Urinary bladder (tissue), 4 donors: ENCODE measurements around the gene GFY. TPM values are rescaled to one million over a fixed set of nuclear protein-coding genes. Genes with fewer than 3 reads are reported as not detected.
"Not testable (repeated sequence)": the region's sequence is repeated elsewhere in the genome, so short reads cannot be mapped to it uniquely, and the experiment has no call there.

Experiments
- DNase-seq: peaks from one replicate; pipeline ENCODE4 v3.0.0-alpha.2; 2015; ENCODE audit errors: extremely low spot score
- H3K27ac ChIP-seq: one replicate; pipeline ENCODE4 v1.5.1; 2013; ENCODE audit warnings: low read depth, mild to moderate bottlenecking, moderate library complexity
- H3K36me3 ChIP-seq: one replicate; pipeline ENCODE4 v1.6.1; 2013; ENCODE audit warnings: mild to moderate bottlenecking, moderate library complexity; ENCODE audit not compliant: insufficient read depth
- H3K4me1 ChIP-seq: one replicate; pipeline ENCODE4 v1.6.1; 2013; ENCODE audit warnings: mild to moderate bottlenecking, moderate library complexity; ENCODE audit not compliant: insufficient read depth
- H3K4me3 ChIP-seq: one replicate; pipeline ENCODE4 v1.5.1; 2013; ENCODE audit warnings: low read depth, low read length
- WGBS: extraction: QIAGEN DNeasy Blood & Tissue Kit; methylation state at CpG from one replicate; pipeline ENCODE4 v1.1.7; 2013; 5-methylcytosine and 5-hydroxymethylcytosine counted together
- polyA plus RNA-seq: library from polyadenylated mRNA; stranded (reverse); fragments of 200-250 nt; gene quantifications from one replicate; pipeline ENCODE4 v1.2.3, GENCODE V29; 2013
- total RNA-seq: library from RNA; depleted of rRNA; stranded (reverse); fragments of >200 nt; gene quantifications from one replicate; pipeline ENCODE4 v1.2.3, GENCODE V29; 2014
- donor health status: healthy with polysubstance abuse.
- donor health status: healthy.

The GFY gene
- total and polyA plus RNA-seq, 2 donors: not detected

DNA sequence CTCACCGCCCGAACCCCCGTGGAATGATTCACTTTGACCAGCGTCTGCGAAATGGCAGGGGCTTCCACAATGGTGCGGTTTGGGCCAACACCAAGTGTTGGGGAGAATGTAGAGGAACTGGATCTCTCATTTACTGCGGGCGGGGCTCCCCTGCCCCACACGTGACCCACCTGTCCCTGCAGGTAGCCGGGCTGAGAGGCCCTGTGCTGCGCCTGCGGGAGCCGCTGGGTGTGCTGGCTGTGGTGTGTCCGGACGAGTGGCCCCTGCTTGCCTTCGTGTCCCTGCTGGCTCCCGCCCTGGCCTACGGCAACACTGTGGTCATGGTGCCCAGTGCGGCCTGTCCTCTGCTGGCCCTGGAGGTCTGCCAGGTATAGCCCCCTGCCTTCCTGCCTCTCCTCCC lies 43.0 kb downstream of the GFY start:
- H3K4me3 ChIP-seq: no peak overlapping the region
- no peak for DNase-seq

GRCh38 chr19:49468746-49469447 lies 43.7 kb downstream of the GFY start:
- Histone ChIP-seq H3K4me1 (no peaks in the 10 kb centered on the region), H3K27ac (peak overlapping the region; percentile 70), H3K4me3 (no peak overlapping the region), H3K36me3 (peaks cover 2% of the 10 kb centered on the region)
- WGBS: 48% methylated on average over 15 of the region's 15 CpGs
- DNase-seq: peak; percentile 75

More for the DNA sequence above, 43.0 kb downstream of the GFY start:
- Histone ChIP-seq H3K36me3 (peaks cover 2% of the 10 kb centered on the region), H3K27ac (peak overlapping the region; percentile 70), H3K4me1 (no peaks in the 10 kb centered on the region)
- 81% methylated on average over 19 of the region's 19 CpGs for WGBS

GRCh38 chr19:49469828-49470614 lies 44.8 kb downstream of the GFY start:
- peaks cover 2% of the 10 kb centered on the region for H3K36me3 ChIP-seq
- 81% methylated on average over 25 of the region's 25 CpGs for WGBS
- DNase-seq: no peak
- H3K4me1 ChIP-seq: no peaks in the 10 kb centered on the region
- peak overlapping the region; percentile 53 for H3K27ac ChIP-seq
- H3K4me3 ChIP-seq: no peak overlapping the region

GRCh38 chr19:49470615-49470978 lies 45.4 kb downstream of the GFY start:
- no peak for DNase-seq
- Histone ChIP-seq H3K27ac (no peak overlapping the region), H3K4me3 (no peak overlapping the region), H3K4me1 (no peaks in the 10 kb centered on the region), H3K36me3 (no peaks in the 10 kb centered on the region)
- 75% methylated on average over 8 of the region's 8 CpGs for WGBS

- no peak for DNase-seq
- Histone ChIP-seq H3K36me3 (no peaks in the 10 kb centered on the region), H3K4me3 (no peak overlapping the region), H3K27ac (no peak overlapping the region), H3K4me1 (no peaks in the 10 kb centered on the region)
- WGBS: 73% methylated on average over 9 of the region's 9 CpGs
Measured at GRCh38 chr19:49472936-49473335, 47.7 kb downstream of the GFY start.

- not testable (repeated sequence) for H3K4me1 ChIP-seq, H3K27ac ChIP-seq, DNase-seq, H3K36me3 ChIP-seq
- 69% methylated on average over 9 of the region's 9 CpGs for WGBS
- peak overlapping the region; percentile 77 for H3K4me3 ChIP-seq
Measured at GRCh38 chr19:49473501-49473867, 48.3 kb downstream of the GFY start.

GRCh38 chr19:49473868-49474541 lies 48.8 kb downstream of the GFY start, which contains the start of gene FLT3LG:
TSS of gene FLT3LG (plus strand) at chr19:49474215. CDS start at chr19:49474640, 425 bp downstream.
- no peaks in the 10 kb centered on the region for H3K36me3 ChIP-seq

GRCh38 chr19:49474542-49474924 lies 49.3 kb downstream of the GFY start:
- H3K27ac ChIP-seq: peak overlapping the region; percentile 53
- peak overlapping the region; percentile 77 for H3K4me3 ChIP-seq
- no peaks in the 10 kb centered on the region for H3K4me1 ChIP-seq
- no peak for DNase-seq
- no peaks in the 10 kb centered on the region for H3K36me3 ChIP-seq
- 8% methylated on average over 11 of the region's 11 CpGs for WGBS

More at GRCh38 chr19:49473868-49474541, 48.8 kb downstream of the GFY start, which contains the start of gene FLT3LG:
- DNase-seq: no peak
- Histone ChIP-seq H3K4me3 (peak within 1 kb of the TSS; percentile 77), H3K27ac (peak within 1 kb of the TSS; percentile 53), H3K4me1 (no peaks in the 10 kb centered on the region)
- WGBS: under 1% methylated on average over 33 of the region's 33 CpGs

- 62% methylated on average over 15 of the region's 15 CpGs for WGBS
- H3K4me3 ChIP-seq: no peak overlapping the region
Measured at GRCh38 chr19:49475191-49475917, 50.2 kb downstream of the GFY start.

GRCh38 chr19:49475995-49476880 lies 51.0 kb downstream of the GFY start:
- DNase-seq: no peak
- no peak overlapping the region for H3K27ac ChIP-seq
- no peak overlapping the region for H3K4me3 ChIP-seq
- WGBS: 51% methylated on average over 27 of the region's 27 CpGs
- H3K4me1 ChIP-seq: no peaks in the 10 kb centered on the region
- no peaks in the 10 kb centered on the region for H3K36me3 ChIP-seq

More at GRCh38 chr19:49475191-49475917, 50.2 kb downstream of the GFY start:
- no peaks in the 10 kb centered on the region for H3K36me3 ChIP-seq
- DNase-seq: no peak
- H3K4me1 ChIP-seq: no peaks in the 10 kb centered on the region
- peak overlapping the region; percentile 53 for H3K27ac ChIP-seq
